OCI-M2 (cell line): ENCODE measurements around the gene GRIPAP1.

Experiments used
- DNase-seq: peaks from one replicate; lab custom pipeline; 2025; ENCODE audit not compliant: unreplicated experiment; lab: John Stamatoyannopoulos, UW

The GRIPAP1 gene

DNA sequence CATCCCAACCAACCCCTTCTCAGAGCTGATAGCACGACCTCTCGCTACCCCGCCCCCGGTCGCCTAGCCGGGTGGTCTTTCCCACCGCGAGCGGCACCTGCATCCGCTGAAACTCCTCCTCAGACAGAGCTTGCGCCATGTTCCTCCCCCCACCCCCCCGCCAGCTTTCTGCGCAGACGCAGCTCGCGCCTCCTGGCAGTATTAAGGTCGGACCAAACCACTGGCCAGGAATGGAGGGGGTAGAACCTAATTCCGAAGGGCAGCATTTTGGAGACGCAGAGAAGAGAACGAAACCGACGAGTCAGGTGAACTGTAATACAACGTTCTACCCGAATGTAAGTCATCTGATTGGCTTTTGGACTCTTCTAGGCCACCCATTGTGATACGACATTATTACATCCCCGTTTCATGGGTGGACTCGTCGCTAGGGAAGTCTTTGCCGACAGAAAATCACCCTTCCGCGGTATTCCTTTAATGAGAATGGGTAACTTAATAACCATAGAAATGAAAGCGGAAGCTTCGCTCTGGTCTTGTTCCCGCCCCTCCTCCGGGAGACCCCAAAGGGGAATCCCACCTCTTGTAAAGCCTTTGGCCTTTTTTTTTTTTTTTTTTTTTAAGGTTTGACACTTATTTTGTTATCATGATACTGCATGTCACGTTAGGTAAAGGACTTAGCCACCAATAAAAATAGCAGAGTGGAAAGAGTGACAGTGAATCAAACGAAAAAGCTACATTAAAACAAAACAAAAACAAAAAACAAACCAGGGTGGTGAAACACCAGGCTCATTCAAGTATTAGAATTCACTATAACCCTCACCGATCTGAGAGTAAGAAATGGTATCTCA is at the start of gene GRIPAP1:
GRIPAP1 (minus strand) TSS at position 174 of the 845 bp plus-strand sequence; CDS start at position 139, 35 bp downstream.
- DNase-seq = peak; percentile 46

GRCh38 chrX:49043987-49044281 is 41.9 kb upstream of the GRIPAP1 start:
- DNase-seq = no peak

- DNase-seq = peak; percentile 96
These were observed 41.3 kb upstream of the GRIPAP1 start, which contains the start of gene TFE3 for GRCh38 chrX:49043220-49043986. TSS of gene TFE3 (minus strand) at chrX:49043357. CDS start at chrX:49043226, 131 bp downstream.

- no peak for DNase-seq
These were observed 40.6 kb upstream of the GRIPAP1 start for GRCh38 chrX:49042581-49043219.

GRCh38 chrX:49041744-49042580 is 39.9 kb upstream of the GRIPAP1 start:
- no peak for DNase-seq

GRCh38 chrX:49040376-49040955 is 38.4 kb upstream of the GRIPAP1 start:
- no peak for DNase-seq

DNA sequence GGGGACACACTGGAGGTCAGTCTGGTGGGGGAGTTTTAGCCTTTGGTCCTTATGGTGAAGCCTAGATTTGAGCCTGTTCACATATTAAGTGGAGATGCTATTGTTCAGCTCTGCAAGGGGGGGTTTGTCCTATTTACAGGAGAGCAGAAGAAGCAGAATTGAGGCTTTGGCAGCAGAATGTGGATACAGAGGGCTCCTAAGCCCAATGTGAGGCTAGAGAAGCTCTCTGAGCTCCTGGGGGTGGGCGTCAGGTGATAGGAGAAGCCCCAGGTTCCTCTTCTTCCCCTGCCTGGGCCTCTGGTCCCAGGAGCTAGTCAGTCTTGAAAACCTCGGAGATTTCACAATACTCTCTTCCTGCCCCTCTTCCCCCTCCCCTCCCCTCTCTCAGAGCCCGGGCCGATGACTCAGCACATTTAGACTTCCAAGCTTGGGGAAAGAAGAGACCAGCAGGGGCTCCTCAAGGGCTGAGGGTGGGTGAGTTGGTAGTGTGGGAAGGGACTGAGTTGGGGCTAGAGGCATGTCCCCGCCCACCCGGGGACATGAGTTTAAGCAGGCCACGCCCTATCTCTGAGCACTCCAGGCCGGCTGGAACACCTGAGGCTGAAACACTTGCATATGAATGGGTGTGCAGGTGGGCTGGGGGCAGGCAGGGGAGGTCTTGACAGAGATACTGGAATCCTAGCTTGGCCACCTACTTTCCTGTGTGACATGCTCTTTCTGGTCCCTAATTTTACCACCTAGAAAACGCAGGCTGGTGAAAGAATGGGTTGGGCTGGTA is 37.7 kb upstream of the GRIPAP1 start:
- peak; percentile 76 for DNase-seq

DNA sequence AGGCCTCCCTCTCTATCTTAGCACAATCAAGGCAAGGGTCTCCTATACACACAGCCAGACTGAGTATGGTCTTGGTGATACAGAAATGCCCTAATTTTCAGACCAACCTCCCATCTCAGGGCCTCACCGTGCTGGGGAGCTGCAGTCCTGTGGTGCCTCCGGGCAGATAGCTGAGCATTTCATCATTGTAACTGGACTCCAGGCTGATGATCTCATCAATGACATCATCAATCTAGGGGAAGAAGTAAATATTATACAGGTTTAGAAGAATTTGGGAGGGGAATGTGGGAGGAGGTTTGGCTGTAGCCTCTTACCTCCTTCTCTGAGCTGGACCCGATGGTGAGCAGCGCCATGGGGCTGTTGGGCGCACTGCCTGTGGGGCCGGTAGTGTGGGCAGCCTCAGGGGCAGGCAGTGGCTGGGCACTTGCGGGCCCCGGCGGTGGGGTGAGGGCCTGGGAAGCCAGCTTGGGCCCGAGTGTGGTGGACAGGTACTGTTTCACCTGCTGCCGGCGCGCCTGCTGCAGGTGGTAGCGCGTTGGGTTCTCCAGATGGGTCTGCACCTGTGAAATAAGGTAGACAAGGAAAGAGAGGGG is 35.9 kb upstream of the GRIPAP1 start:
- DNase-seq = no peak

GRCh38 chrX:49030283-49030682 is 28.2 kb upstream of the GRIPAP1 start:
- no peak for DNase-seq

DNA sequence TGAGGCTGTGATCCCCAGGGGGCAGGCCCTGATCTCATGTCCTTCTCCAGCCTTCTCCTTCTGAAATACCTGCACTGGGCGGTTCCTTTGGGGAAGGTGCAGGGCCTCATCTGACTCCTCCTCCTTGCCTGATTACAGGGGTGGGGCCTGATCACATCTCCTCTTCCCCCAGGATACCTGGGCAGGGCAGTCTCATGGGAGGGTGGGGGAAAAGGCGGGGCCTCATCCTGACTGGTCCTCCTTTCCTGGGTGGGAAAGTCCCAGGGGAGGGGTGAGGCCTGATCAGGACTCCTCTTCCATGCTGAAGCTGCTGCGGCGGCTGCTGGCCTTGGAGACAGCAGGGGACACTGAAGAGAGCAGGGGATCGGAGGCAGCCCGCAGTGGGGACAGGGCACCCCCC is 27.8 kb upstream of the GRIPAP1 start:
- DNase-seq = no peak

DNA sequence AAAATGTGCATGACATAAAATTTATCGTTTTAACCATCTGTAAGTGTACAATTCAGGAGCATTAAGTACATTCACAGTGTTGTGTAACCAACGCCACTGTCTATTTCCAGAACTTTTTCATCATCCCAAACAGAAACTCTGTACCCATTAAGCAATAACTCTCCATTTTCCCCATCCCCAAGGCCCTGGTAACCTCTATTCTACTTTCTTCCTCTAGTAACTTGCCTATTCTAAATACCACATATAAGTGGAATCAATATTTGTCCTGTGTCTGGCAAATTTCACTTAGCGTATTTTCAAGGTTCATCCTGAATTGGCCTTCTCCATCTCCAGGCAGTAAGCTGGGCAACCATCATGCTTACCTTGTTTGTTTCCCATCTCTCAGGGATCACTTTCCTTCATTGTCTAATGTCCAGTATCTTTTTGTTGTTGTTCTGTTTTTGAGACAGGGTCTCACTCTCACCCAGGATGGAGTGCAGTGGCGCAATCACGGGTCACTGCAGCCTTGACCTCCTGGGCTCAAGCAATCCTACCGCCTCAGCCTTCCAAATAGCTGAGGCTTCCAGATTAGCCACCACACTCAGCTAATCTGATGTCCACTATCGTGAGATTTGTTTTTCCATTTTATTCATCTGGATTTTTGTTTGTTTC is 17.7 kb upstream of the GRIPAP1 start:
- DNase-seq = no peak

GRCh38 chrX:49019050-49019449 is 17.0 kb upstream of the GRIPAP1 start:
- no peak for DNase-seq

DNA sequence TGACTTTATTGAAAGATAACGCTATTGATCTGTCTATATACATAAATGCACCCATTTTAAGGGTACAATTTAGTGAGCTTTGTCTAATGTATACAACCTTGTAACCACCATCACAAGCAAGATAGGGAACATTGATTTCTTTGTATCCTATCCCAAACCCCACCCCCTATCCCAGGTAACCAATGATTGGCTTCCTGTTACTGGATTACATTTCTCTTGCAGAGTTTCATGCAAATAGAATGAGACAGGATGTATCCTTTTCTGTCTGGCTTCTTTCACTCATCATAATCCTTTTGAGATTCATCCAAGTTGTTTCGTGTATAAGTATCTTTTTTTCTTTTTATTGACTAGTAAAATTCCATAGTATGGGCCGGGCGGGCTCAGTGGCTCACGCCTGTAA is 1.6 kb upstream of the GRIPAP1 start:
- DNase-seq = no peak

DNA sequence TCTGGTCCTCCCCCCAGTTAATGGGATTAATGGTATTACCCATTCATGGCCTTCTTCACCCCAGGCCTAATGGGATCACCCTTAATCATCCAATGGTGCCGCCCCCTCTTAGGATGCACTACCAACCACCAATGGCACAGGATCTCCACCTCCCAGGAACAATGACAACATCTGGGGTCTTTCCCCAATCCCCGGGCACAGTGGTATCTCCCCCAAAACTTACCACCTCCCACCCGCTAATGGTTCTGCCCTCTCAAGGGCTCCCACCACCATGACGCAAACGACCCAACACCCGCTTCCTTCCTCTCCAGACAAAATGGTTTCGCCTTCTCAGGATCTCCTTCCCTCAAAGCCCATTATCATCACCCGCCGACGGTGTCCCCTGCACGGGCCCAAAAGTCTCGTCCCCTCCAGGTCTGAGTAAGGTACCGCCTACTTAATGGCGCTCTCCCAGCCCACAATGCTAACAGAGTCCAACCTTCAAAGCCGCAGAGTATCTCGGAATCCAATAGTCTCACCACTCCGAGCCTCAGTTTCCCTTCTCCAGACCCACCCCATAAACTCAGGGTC is 458 bp downstream of the GRIPAP1 start:
- no peak for DNase-seq

- no peak for DNase-seq
These were observed 1.4 kb downstream of the GRIPAP1 start for GRCh38 chrX:49000636-49001035.

DNA sequence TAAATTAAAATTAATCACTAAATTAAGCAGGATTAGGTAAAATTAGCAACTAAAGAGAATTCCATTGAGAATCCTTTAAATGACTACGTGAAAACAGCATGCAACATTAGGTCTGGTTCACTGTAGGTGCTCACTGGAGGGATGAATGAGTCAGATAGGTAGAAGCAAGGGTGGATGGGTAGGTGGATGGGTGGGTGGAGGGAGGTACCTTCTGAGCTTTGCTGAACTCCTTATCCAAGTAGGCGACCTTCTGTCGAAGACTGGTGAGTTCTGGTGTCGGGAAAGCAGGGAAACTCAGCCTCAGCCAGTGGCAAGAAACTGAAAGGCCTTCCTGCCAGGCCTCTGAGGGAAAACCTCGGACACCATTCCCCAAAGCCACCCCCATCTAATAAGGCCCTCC is 3.0 kb downstream of the GRIPAP1 start:
- DNase-seq = no peak

GRCh38 chrX:48998391-48998790 is 3.7 kb downstream of the GRIPAP1 start:
- no peak for DNase-seq

GRCh38 chrX:48997865-48998264 is 4.2 kb downstream of the GRIPAP1 start:
- no peak for DNase-seq

DNA sequence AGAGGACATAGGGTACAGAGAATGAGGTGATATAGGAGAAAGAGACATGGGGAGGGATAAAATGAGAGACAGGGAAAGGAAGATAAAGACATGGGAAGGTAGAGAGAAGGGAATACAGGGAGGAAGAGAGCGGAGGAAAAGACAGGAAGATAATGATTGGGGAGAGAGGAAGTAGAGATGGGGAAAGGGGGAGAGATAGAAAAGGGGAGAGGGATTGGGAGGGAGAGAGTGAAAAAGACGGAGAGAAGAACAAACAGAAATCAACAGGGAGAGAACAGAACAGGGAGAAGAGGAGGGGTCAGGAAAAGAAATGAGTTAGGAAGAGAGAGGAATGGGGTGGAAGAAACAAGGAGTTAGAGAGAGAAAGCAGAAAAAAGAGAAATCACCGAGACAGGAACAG is 4.6 kb downstream of the GRIPAP1 start:
- DNase-seq = no peak
